ENCODE results near the gene CDC14C.

CDC14C gene

DNA sequence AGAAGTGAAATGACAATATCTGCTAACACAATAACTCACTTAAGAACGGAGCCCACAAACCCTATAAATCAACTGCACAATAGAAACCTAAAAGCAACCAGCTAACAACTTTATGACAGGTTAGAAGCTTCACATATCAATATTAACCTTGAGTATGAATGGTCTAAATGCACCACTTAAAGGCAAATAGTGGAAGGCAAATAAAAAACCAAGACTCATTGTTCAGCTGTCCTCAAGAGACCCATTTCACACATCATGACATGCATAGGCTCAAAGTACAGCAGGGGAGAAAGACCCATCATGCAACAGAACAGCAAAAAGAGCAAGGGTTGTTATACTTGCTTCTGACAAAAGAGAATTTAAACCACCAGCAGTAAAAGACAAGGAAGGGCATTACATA, 46.8 kb downstream of the CDC14C start:
- H2AK5ac ChIP-seq (ENCODE audit: low read length, severe bottlenecking): no peak overlapping the region
- H3K4me3 ChIP-seq (ENCODE audit: insufficient read depth in 1 of 2, low read depth in 1 of 2, low read length in 2 of 2): no peak overlapping the region
- H3K4me1 ChIP-seq (ENCODE audit: control insufficient read depth, insufficient read depth, low read depth, low read length): no peaks in the 10 kb centered on the region
- no peak overlapping the region for H4K91ac ChIP-seq (ENCODE audit: low read length)
- DNase-seq: no peak
- H3K9ac ChIP-seq (ENCODE audit: low read length): no peak overlapping the region
- no peak overlapping the region for H2BK12ac ChIP-seq (ENCODE audit: low read length in 2 of 2)
- H3K14ac ChIP-seq (ENCODE audit: low read length in 2 of 2): no peak overlapping the region
- H4K8ac ChIP-seq (ENCODE audit: low read length): no peak overlapping the region
- no peaks in the 10 kb centered on the region for H3K27me3 ChIP-seq (ENCODE audit: control insufficient read depth in 1 of 2, insufficient read depth in 1 of 2, low read length in 2 of 2)
- 67% methylated on average over 1 of the region's 1 CpG for WGBS
- no peak overlapping the region for H2BK120ac ChIP-seq (ENCODE audit: low read depth, low read length)
- H2BK5ac ChIP-seq (ENCODE audit: low read depth, low read length, poor library complexity, severe bottlenecking): no peak overlapping the region
- no peak overlapping the region for H3K4ac ChIP-seq (ENCODE audit: low read depth in 1 of 2, low read length in 2 of 2)
- no peak overlapping the region for H3K27ac ChIP-seq (ENCODE audit: low read length, poor library complexity, severe bottlenecking)
- H3K9me3 ChIP-seq (ENCODE audit: control insufficient read depth, low read length): peaks cover 3% of the 10 kb centered on the region
- H2BK15ac ChIP-seq (ENCODE audit: low read depth, poor library complexity, severe bottlenecking): no peak overlapping the region
- H3K36me3 ChIP-seq (ENCODE audit: control insufficient read depth in 1 of 2, insufficient read depth in 2 of 2, low read depth in 1 of 2, low read length in 2 of 2): no peaks in the 10 kb centered on the region
- H3K4me2 ChIP-seq (ENCODE audit: low read length, poor library complexity, severe bottlenecking): no peak overlapping the region
- no peak overlapping the region for H3K23ac ChIP-seq (ENCODE audit: low read length in 2 of 2)
- no peaks in the 10 kb centered on the region for H3K79me1 ChIP-seq (replicated peaks; ENCODE audit: low read length, poor library complexity, severe bottlenecking)
- H2AFZ ChIP-seq (ENCODE audit: low read depth, low read length): no peak overlapping the region
- no peak overlapping the region for H3K18ac ChIP-seq (ENCODE audit: low read depth in 1 of 2, low read length in 2 of 2)

DNA sequence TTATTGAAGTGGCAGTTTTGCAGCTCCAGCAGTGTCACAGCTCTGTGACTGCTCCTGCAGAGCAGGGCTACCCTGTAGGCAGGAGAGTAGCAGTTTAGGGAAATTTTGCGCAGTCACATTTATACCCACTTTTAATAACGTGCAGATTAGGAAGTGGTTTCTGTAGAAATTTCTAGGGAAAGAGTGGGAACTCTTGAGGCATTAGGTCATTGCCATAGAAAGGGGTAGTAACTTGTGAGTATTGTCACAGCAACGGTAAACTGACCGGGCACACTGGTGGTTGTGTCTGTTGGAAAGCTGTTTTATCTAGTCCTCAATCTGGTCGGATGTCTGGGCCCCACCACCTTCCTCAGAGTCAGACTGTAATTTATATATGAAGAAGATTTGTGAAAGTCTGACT, 51.9 kb downstream of the CDC14C start:
- H4K8ac ChIP-seq (ENCODE audit: low read length): no peak overlapping the region
- no peaks in the 10 kb centered on the region for H3K4me1 ChIP-seq (ENCODE audit: control insufficient read depth, insufficient read depth, low read depth, low read length)
- H3K27me3 ChIP-seq (ENCODE audit: control insufficient read depth in 1 of 2, insufficient read depth in 1 of 2, low read length in 2 of 2): no peaks in the 10 kb centered on the region
- 69% methylated on average over 3 of the region's 5 CpGs for WGBS
- no peak overlapping the region for H3K9ac ChIP-seq (ENCODE audit: low read length)
- no peak overlapping the region for H2BK12ac ChIP-seq (ENCODE audit: low read length in 2 of 2)
- no peak overlapping the region for H3K14ac ChIP-seq (ENCODE audit: low read length in 2 of 2)
- H3K27ac ChIP-seq (ENCODE audit: low read length, poor library complexity, severe bottlenecking): no peak overlapping the region
- no peak overlapping the region for H2BK15ac ChIP-seq (ENCODE audit: low read depth, poor library complexity, severe bottlenecking)
- no peak overlapping the region for H4K91ac ChIP-seq (ENCODE audit: low read length)
- no peaks in the 10 kb centered on the region for H3K79me1 ChIP-seq (replicated peaks; ENCODE audit: low read length, poor library complexity, severe bottlenecking)
- DNase-seq: no peak
- H3K4me3 ChIP-seq (ENCODE audit: insufficient read depth in 1 of 2, low read depth in 1 of 2, low read length in 2 of 2): no peak overlapping the region
- H3K23ac ChIP-seq (ENCODE audit: low read length in 2 of 2): no peak overlapping the region
- H2BK120ac ChIP-seq (ENCODE audit: low read depth, low read length): no peak overlapping the region
- no peak overlapping the region for H3K18ac ChIP-seq (ENCODE audit: low read depth in 1 of 2, low read length in 2 of 2)
- H3K9me3 ChIP-seq (ENCODE audit: control insufficient read depth, low read length): no peaks in the 10 kb centered on the region
- no peak overlapping the region for H2AFZ ChIP-seq (ENCODE audit: low read depth, low read length)
- no peak overlapping the region for H3K4ac ChIP-seq (ENCODE audit: low read depth in 1 of 2, low read length in 2 of 2)
- H2BK5ac ChIP-seq (ENCODE audit: low read depth, low read length, poor library complexity, severe bottlenecking): no peak overlapping the region
- H3K4me2 ChIP-seq (ENCODE audit: low read length, poor library complexity, severe bottlenecking): no peak overlapping the region
- no peak overlapping the region for H2AK5ac ChIP-seq (ENCODE audit: low read length, severe bottlenecking)
- no peaks in the 10 kb centered on the region for H3K36me3 ChIP-seq (ENCODE audit: control insufficient read depth in 1 of 2, insufficient read depth in 2 of 2, low read depth in 1 of 2, low read length in 2 of 2)

- H3K4me2 ChIP-seq (ENCODE audit: low read length, poor library complexity, severe bottlenecking): no peak overlapping the region
- H3K79me1 ChIP-seq (replicated peaks; ENCODE audit: low read length, poor library complexity, severe bottlenecking): no peaks in the 10 kb centered on the region
- no peak overlapping the region for H3K23ac ChIP-seq (ENCODE audit: low read length in 2 of 2)
- H4K8ac ChIP-seq (ENCODE audit: low read length): no peak overlapping the region
- no peak overlapping the region for H3K4me3 ChIP-seq (ENCODE audit: insufficient read depth in 1 of 2, low read depth in 1 of 2, low read length in 2 of 2)
- 66% methylated on average over 5 of the region's 5 CpGs for WGBS
- no peak overlapping the region for H3K14ac ChIP-seq (ENCODE audit: low read length in 2 of 2)
- H3K9ac ChIP-seq (ENCODE audit: low read length): no peak overlapping the region
- no peak overlapping the region for H4K91ac ChIP-seq (ENCODE audit: low read length)
- no peak overlapping the region for H2BK12ac ChIP-seq (ENCODE audit: low read length in 2 of 2)
- H2BK5ac ChIP-seq (ENCODE audit: low read depth, low read length, poor library complexity, severe bottlenecking): no peak overlapping the region
- no peaks in the 10 kb centered on the region for H3K4me1 ChIP-seq (ENCODE audit: control insufficient read depth, insufficient read depth, low read depth, low read length)
- H3K36me3 ChIP-seq (ENCODE audit: control insufficient read depth in 1 of 2, insufficient read depth in 2 of 2, low read depth in 1 of 2, low read length in 2 of 2): no peaks in the 10 kb centered on the region
- no peak overlapping the region for H2AFZ ChIP-seq (ENCODE audit: low read depth, low read length)
- no peaks in the 10 kb centered on the region for H3K9me3 ChIP-seq (ENCODE audit: control insufficient read depth, low read length)
- H2BK15ac ChIP-seq (ENCODE audit: low read depth, poor library complexity, severe bottlenecking): no peak overlapping the region
- no peak overlapping the region for H3K4ac ChIP-seq (ENCODE audit: low read depth in 1 of 2, low read length in 2 of 2)
- H2BK120ac ChIP-seq (ENCODE audit: low read depth, low read length): no peak overlapping the region
- DNase-seq: no peak
- no peak overlapping the region for H3K18ac ChIP-seq (ENCODE audit: low read depth in 1 of 2, low read length in 2 of 2)
- no peaks in the 10 kb centered on the region for H3K27me3 ChIP-seq (ENCODE audit: control insufficient read depth in 1 of 2, insufficient read depth in 1 of 2, low read length in 2 of 2)
- H2AK5ac ChIP-seq (ENCODE audit: low read length, severe bottlenecking): no peak overlapping the region
- H3K27ac ChIP-seq (ENCODE audit: low read length, poor library complexity, severe bottlenecking): no peak overlapping the region
Measured at GRCh38 chr7:48976850-48977249, 52.5 kb downstream of the CDC14C start.
